PFSK-1 (cell line): Measurements from ENCODE around the gene SUN2.

Source experiments
- FOXP2 ChIP-seq: optimal IDR thresholded peaks from 2 replicates; pipeline ENCODE3; 2011; ENCODE audit warnings: borderline replicate concordance, control low read depth, inconsistent platforms; ENCODE audit not compliant: insufficient read depth; ENCODE audit errors: extremely low read length, extremely low read depth
- POLR2AphosphoS5 ChIP-seq: IDR thresholded peaks from 2 replicates; pipeline ENCODE4 v1.6.1; 2012; ENCODE audit warnings: low read depth, mild to moderate bottlenecking, control low read depth, low read length, moderate library complexity
- SIN3A ChIP-seq: IDR thresholded peaks from 2 replicates; pipeline ENCODE4 v1.6.1; 2012; ENCODE audit warnings: mild to moderate bottlenecking, low read length, moderate library complexity, borderline replicate concordance; ENCODE audit not compliant: insufficient read depth
- TAF1 ChIP-seq: IDR thresholded peaks from 2 replicates; pipeline ENCODE4 v1.6.1; 2012; ENCODE audit warnings: low read length, control low read depth, borderline replicate concordance; ENCODE audit not compliant: insufficient read depth
- TF ChIP-seq, protein P1 (sequence below), 2 experiments: IDR thresholded peaks; 2 replicates each; pipeline versions ENCODE4 v1.6.1 to v1.8.0; 2011 to 2012; ENCODE audit warnings: low read depth in 2 of 2, low read length in 2 of 2, control low read depth in 1 of 2, inconsistent platforms in 1 of 2, mild to moderate bottlenecking in 1 of 2, moderate library complexity in 1 of 2; ENCODE audit not compliant: insufficient read depth in 1 of 2

DNA sequence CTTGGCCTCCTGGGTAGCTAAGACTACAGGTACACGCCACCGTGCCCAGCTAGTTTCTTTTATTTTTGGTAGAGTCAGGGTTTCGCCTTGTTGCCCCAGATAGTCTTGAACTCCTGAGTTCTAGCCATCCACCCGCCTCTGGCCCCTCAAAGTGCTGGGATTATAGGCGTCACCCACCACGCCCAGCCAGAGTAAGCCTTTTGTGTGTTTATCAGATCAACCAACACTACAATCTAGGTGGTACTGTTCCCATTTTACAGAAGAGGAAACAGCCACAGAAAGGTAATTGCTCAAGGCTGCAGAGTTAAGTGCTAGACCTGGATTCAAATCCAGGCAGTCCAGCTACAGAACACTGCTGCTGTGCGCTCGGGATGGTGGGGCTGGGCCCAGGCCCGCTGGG lies 70.9 kb downstream of the SUN2 start:
- TF ChIP-seq SIN3A (no peak), TAF1 (no peak), POLR2AphosphoS5 (0 out of 2 replicates have a peak, but pooled peaks have one; percentile 25), FOXP2 (no peak)
- TF ChIP-seq, protein P1, sequence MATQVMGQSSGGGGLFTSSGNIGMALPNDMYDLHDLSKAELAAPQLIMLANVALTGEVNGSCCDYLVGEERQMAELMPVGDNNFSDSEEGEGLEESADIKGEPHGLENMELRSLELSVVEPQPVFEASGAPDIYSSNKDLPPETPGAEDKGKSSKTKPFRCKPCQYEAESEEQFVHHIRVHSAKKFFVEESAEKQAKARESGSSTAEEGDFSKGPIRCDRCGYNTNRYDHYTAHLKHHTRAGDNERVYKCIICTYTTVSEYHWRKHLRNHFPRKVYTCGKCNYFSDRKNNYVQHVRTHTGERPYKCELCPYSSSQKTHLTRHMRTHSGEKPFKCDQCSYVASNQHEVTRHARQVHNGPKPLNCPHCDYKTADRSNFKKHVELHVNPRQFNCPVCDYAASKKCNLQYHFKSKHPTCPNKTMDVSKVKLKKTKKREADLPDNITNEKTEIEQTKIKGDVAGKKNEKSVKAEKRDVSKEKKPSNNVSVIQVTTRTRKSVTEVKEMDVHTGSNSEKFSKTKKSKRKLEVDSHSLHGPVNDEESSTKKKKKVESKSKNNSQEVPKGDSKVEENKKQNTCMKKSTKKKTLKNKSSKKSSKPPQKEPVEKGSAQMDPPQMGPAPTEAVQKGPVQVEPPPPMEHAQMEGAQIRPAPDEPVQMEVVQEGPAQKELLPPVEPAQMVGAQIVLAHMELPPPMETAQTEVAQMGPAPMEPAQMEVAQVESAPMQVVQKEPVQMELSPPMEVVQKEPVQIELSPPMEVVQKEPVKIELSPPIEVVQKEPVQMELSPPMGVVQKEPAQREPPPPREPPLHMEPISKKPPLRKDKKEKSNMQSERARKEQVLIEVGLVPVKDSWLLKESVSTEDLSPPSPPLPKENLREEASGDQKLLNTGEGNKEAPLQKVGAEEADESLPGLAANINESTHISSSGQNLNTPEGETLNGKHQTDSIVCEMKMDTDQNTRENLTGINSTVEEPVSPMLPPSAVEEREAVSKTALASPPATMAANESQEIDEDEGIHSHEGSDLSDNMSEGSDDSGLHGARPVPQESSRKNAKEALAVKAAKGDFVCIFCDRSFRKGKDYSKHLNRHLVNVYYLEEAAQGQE (IDR thresholded peaks at IDR 0.05; ENCODE audit: insufficient read depth in 1 of 2, low read depth in 2 of 2, low read length in 2 of 2): no peak
